Kidney epithelial cell (primary cell): ENCODE results near the gene TMEM19. TPM values are rescaled to one million over a fixed set of nuclear protein-coding genes. Genes with fewer than 3 reads are reported as not detected.

ENCODE experiments used
- DNase-seq: peaks from one replicate; pipeline ENCODE4 v3.0.0-alpha.2; 2010; ENCODE audit warnings: low read depth
- H3K27me3 ChIP-seq: 2 replicates; pipeline ENCODE4 v1.6.0; 2011; ENCODE audit warnings: low read length; ENCODE audit not compliant: control insufficient read depth, insufficient read depth
- H3K36me3 ChIP-seq: 2 replicates; pipeline ENCODE4 v1.5.1; 2011; ENCODE audit warnings: low read length; ENCODE audit not compliant: control insufficient read depth, insufficient read depth
- H3K4me3 ChIP-seq: 2 replicates; pipeline ENCODE4 v1.5.1; 2011; ENCODE audit warnings: low read depth, mild to moderate bottlenecking, control low read depth, low read length
- total RNA-seq: library from RNA; depleted of rRNA; stranded (reverse); fragments of >200 nt; gene quantifications from 2 replicates; pipeline ENCODE4 v1.2.3, GENCODE V29; 2015
- TF ChIP-seq, protein P1 (sequence below): IDR thresholded peaks from 2 replicates; pipeline ENCODE4 v1.5.1; 2011; ENCODE audit warnings: mild to moderate bottlenecking, moderate library complexity, low read length, control low read depth, inconsistent platforms; ENCODE audit not compliant: insufficient read depth, poor library complexity, severe bottlenecking

Gene TMEM19
- total RNA-seq, result 13.1 and 15.1 TPM in 2 replicates

- no peaks in the 10 kb centered on the region for H3K27me3 ChIP-seq
- DNase-seq, result peak; percentile 74
- H3K36me3 ChIP-seq, result no peaks in the 10 kb centered on the region
- TF ChIP-seq, protein P1, sequence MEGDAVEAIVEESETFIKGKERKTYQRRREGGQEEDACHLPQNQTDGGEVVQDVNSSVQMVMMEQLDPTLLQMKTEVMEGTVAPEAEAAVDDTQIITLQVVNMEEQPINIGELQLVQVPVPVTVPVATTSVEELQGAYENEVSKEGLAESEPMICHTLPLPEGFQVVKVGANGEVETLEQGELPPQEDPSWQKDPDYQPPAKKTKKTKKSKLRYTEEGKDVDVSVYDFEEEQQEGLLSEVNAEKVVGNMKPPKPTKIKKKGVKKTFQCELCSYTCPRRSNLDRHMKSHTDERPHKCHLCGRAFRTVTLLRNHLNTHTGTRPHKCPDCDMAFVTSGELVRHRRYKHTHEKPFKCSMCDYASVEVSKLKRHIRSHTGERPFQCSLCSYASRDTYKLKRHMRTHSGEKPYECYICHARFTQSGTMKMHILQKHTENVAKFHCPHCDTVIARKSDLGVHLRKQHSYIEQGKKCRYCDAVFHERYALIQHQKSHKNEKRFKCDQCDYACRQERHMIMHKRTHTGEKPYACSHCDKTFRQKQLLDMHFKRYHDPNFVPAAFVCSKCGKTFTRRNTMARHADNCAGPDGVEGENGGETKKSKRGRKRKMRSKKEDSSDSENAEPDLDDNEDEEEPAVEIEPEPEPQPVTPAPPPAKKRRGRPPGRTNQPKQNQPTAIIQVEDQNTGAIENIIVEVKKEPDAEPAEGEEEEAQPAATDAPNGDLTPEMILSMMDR, result peak; percentile 32
- peak within 1 kb of the TSS; percentile 71 for H3K4me3 ChIP-seq
Observed at GRCh38 chr12:71685914-71686657, at the start of gene TMEM19. Gene TMEM19 (plus strand): TSS chr12:71686082. CDS start chr12:71686681, 599 bp downstream.

DNA sequence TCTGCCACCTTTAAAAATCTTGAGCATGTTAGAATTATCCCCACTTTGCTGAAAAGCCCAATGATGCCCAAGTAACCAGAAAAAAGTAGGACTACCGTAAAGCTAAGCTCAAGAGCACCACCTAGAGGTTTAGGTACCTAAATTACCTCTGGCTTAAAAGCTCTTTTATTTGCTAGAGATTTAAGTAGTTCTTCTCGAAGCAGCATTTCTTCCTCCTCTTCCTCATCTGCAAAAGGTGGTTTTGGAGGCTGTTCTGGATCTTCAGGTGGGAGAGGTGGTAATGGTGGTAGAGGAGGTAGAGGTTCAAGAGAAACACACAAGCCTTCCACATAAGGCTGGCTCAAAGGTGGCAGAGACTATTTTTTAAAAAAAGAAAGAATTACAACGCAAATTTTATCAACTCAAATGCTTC is 49.2 kb upstream of the TMEM19 start:
- Histone ChIP-seq H3K4me3 (no peak overlapping the region), H3K36me3 (peaks cover 1% of the 10 kb centered on the region), H3K27me3 (no peaks in the 10 kb centered on the region)
- TF ChIP-seq, protein P1, result peak; percentile 67
- peak; percentile 56 for DNase-seq

DNA sequence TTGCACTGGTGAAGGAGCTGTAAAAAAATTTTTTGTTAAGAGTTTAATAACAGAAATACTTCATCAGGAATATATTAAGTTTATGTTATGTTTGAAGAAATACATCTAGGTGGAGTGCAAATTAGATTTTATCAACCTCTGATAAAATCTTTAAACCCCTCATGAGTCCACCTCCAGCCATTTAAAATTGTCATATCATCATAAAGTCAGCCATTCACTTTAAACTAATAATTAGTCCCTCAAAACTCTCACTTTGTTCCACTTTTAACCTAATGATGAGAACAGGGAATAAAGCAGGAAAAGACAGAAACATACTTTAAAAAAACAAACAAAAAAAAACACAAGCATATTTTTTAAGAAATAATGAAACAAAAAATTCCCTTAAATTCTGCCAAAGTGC is 47.4 kb upstream of the TMEM19 start:
- DNase-seq, result no peak
- no peaks in the 10 kb centered on the region for H3K36me3 ChIP-seq
- no peak overlapping the region for H3K4me3 ChIP-seq
- TF ChIP-seq, protein P1, result no peak
- no peaks in the 10 kb centered on the region for H3K27me3 ChIP-seq

DNA sequence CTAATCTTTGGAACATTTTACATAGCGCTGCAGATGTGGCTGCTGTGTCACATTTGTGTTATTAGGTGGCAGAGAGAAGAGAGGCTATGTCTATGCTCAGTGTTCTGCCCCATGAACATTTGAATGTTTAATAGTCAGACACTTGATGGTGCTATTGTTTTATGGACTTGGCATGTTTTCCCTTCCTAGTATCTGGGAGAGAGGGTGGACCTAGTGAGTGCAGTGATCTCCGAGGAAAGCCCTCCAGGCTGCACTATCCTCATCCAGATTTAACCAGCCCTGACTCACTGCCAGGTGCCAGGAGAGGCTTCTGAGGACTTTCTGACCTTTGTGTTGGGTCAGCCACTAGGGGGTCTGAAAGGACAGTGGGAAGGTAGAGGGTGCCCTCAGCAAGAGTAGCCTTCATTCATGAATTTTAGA is 46.5 kb upstream of the TMEM19 start:
- DNase-seq, result no peak
- no peaks in the 10 kb centered on the region for H3K27me3 ChIP-seq
- no peak overlapping the region for H3K4me3 ChIP-seq
- no peaks in the 10 kb centered on the region for H3K36me3 ChIP-seq
- TF ChIP-seq, protein P1, result peak; percentile 14

GRCh38 chr12:71640316-71640715 is 45.6 kb upstream of the TMEM19 start:
- Histone ChIP-seq H3K4me3 (no peak overlapping the region), H3K36me3 (no peaks in the 10 kb centered on the region), H3K27me3 (no peaks in the 10 kb centered on the region)
- TF ChIP-seq, protein P1, result no peak
- DNase-seq, result no peak

GRCh38 chr12:71641390-71641789 is 44.5 kb upstream of the TMEM19 start:
- Histone ChIP-seq H3K36me3 (peaks cover 1% of the 10 kb centered on the region), H3K4me3 (no peak overlapping the region), H3K27me3 (no peaks in the 10 kb centered on the region)
- DNase-seq, result no peak
- TF ChIP-seq, protein P1, result no peak
